GM23248 (cell line): ENCODE results near the gene NKAIN4. TPM values are rescaled to one million over a fixed set of nuclear protein-coding genes. Genes with fewer than 3 reads are reported as not detected.

Experiments used
- DNase-seq: peaks from one replicate; pipeline ENCODE4 v3.0.0-alpha.2; 2015
- H2AFZ ChIP-seq: fragments of 200-600 bp; sonication (generic); 2 replicates; pipeline ENCODE4 v1.6.1; 2016; ENCODE audit warnings: antibody characterized with exemption
- H3F3A ChIP-seq: fragments of 200-600 bp; sonication (generic); 2 replicates; pipeline ENCODE4 v1.6.1; 2016; ENCODE audit warnings: mild to moderate bottlenecking, antibody characterized with exemption, mixed run types; ENCODE audit not compliant: insufficient read depth
- H3K27ac ChIP-seq: fragments of 200-600 bp; sonication (generic); 2 replicates; pipeline ENCODE4 v1.5.1; 2016; ENCODE audit warnings: mild to moderate bottlenecking
- H3K27me3 ChIP-seq: fragments of 200-600 bp; sonication (generic); replicated peaks from 2 replicates; pipeline ENCODE4 v1.6.1; 2016; ENCODE audit warnings: mild to moderate bottlenecking; ENCODE audit not compliant: insufficient read depth
- H3K36me3 ChIP-seq: fragments of 200-600 bp; sonication (generic); 2 replicates; pipeline ENCODE4 v1.6.1; 2016; ENCODE audit warnings: low read depth, mild to moderate bottlenecking
- H3K4me1 ChIP-seq: fragments of 200-600 bp; sonication (generic); 2 replicates; pipeline ENCODE4 v1.6.1; 2016; ENCODE audit warnings: mild to moderate bottlenecking; ENCODE audit not compliant: insufficient read depth
- H3K4me2 ChIP-seq: fragments of 200-600 bp; sonication (generic); one replicate; pipeline ENCODE4 v1.6.1; 2016; ENCODE audit warnings: mild to moderate bottlenecking; ENCODE audit not compliant: unreplicated experiment
- H3K4me3 ChIP-seq: fragments of 200-600 bp; sonication (generic); 2 replicates; pipeline ENCODE4 v1.5.1; 2016; ENCODE audit warnings: mild to moderate bottlenecking
- H3K79me2 ChIP-seq: fragments of 200-600 bp; sonication (generic); 2 replicates; pipeline ENCODE4 v1.6.1; 2016; ENCODE audit warnings: mild to moderate bottlenecking; ENCODE audit not compliant: insufficient read depth
- H3K9ac ChIP-seq: fragments of 200-600 bp; sonication (generic); 2 replicates; pipeline ENCODE4 v1.6.1; 2016; ENCODE audit warnings: mild to moderate bottlenecking
- H3K9me2 ChIP-seq: fragments of 200-600 bp; sonication (generic); 2 replicates; pipeline ENCODE4 v1.6.1; 2016; ENCODE audit warnings: mixed run types, mild to moderate bottlenecking, moderate library complexity; ENCODE audit not compliant: insufficient read depth
- H3K9me3 ChIP-seq: fragments of 200-600 bp; sonication (generic); one replicate; pipeline ENCODE4 v1.6.1; 2017; ENCODE audit warnings: low read depth
- H4K20me1 ChIP-seq: fragments of 200-600 bp; sonication (generic); 2 replicates; pipeline ENCODE4 v1.6.0; 2016; ENCODE audit not compliant: insufficient read depth
- EZH2 ChIP-seq: fragments of 200-600 bp; sonication (generic); IDR thresholded peaks from 2 replicates; pipeline ENCODE4 v1.6.1; 2018; ENCODE audit warnings: antibody characterized with exemption, mild to moderate bottlenecking; ENCODE audit not compliant: insufficient read depth, poor library complexity, severe bottlenecking
- EZH2phosphoT487 ChIP-seq: fragments of 200-600 bp; sonication (generic); IDR thresholded peaks from 2 replicates; pipeline ENCODE4 v1.6.1; 2018; ENCODE audit warnings: antibody characterized with exemption, moderate library complexity, mild to moderate bottlenecking, low read depth; ENCODE audit not compliant: insufficient read depth
- WGBS, 2 experiments: methylation state at CpG; one replicate each; pipeline ENCODE4 v1.1.6; 2015 to 2017; ENCODE audit warnings: low lambda C conversion rate in 2 of 2, low coverage in 1 of 2; ENCODE audit errors: missing lambda C conversion rate in 2 of 2; 5-methylcytosine and 5-hydroxymethylcytosine counted together
- in situ Hi-C: fragments of 300-500 bp; cut with MboI; formaldehyde crosslinking; loops from 2 replicates; pipeline ENCODE4 v1.15.0; 2020
- polyA plus RNA-seq: library from polyadenylated mRNA; unstranded; fragments of >200 nt; fragmentation: Nextera tagmentation; extraction: Ambion mirVana; gene quantifications from 2 replicates; pipeline ENCODE4 v1.2.1, GENCODE V29; 2016
- total RNA-seq: library from RNA; depleted of rRNA; stranded (reverse); fragments of >200 nt; shearing (Covaris generic); gene quantifications from 2 replicates; pipeline ENCODE4 v1.2.3, GENCODE V29; 2014

The NKAIN4 gene
- total and polyA plus RNA-seq, 2 experiments from 2014 or later: not detected

DNA sequence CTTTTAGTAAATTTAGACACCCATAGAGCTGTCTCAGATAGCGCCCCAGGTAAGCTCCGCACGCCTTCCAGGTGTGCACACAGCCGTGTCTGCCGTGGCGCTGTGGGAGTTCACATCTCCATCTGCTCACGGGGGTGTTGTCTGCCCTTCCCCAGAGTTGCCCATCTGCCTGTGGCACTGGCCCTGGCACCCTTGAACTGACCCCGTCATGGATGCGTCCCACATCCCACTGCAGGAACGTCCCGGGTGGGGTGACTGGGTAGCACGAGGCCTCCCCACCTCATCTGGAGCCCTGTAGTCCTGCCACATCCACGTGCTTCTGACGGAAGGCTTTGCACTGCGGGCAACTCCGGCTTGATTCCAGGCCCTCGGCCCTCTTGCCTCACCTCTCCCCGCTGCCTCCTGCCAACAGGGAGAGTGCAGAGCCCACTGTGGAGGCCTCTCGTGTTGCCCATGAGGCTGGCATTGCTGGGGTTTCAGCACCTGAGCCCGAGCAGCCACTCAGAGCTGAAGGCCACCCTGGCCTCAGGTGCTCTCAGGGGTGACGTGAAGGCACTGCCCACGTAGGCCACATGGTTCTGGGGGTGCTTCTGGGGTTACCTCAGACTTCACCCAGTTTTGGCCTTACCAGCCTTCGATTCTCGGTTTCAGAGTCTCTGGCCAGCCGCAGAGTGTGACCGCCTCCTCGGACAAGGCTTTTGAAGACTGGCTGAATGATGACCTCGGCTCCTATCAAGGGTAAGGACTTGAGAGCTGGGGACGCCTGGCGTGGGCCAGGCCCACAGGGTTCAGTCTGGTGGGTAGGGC is 23.4 kb upstream of the NKAIN4 start:
- Histone ChIP-seq H3K27me3 (no peaks in the 10 kb centered on the region), H3K9ac (no peak overlapping the region), H3K4me1 (peaks cover 8% of the 10 kb centered on the region; the same call in 1 of the 2 replicates), H3K27ac (no peak overlapping the region), H3K4me2 (no peak overlapping the region), H3K4me3 (no peak overlapping the region), H3K36me3 (peaks cover 28% of the 10 kb centered on the region; the same call in 1 of the 2 replicates), H3F3A (no peaks in the 10 kb centered on the region), H3K9me3 (no peaks in the 10 kb centered on the region), H2AFZ (no peak overlapping the region), H3K9me2 (no peaks in the 10 kb centered on the region), H3K79me2 (peaks cover 91% of the 10 kb centered on the region), H4K20me1 (no peaks in the 10 kb centered on the region; the same call in 1 of the 2 replicates)
- in situ Hi-C loops: no loop called here
- WGBS, 2 experiments: 87% methylated on average over 25 to 28 of the region's 30 CpGs
- DNase-seq: no peak
- TF ChIP-seq EZH2phosphoT487 (no peak), EZH2 (no peak)

DNA sequence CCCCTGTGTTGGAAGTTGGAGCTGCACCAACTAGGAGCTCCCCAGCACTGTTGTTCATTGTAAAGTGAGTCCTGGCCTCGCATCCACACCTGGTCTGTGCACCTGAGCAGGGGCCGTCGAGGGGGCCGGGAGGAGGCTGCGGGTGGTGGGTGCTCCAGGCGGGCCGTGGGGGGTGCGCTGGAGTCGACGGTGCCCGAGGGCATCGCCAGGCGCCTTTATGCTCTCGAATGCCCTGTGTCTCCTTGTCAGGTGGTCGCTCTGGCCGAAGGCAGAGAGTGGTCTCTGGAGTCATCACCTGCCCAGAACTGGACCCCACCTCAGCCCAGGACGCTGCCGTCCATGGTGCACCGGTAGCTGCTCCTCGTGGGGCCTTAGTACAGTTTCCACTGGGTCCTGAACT is 22.7 kb upstream of the NKAIN4 start:
- 96 to 98% methylated on average over 11 to 20 of the region's 20 CpGs for WGBS, 2 experiments
- Histone ChIP-seq H3K27ac (no peak overlapping the region), H3K9me3 (no peaks in the 10 kb centered on the region), H3K4me1 (peaks cover 8% of the 10 kb centered on the region; the same call in 1 of the 2 replicates), H3K4me3 (no peak overlapping the region), H3K36me3 (peaks cover 28% of the 10 kb centered on the region; the same call in 1 of the 2 replicates), H2AFZ (no peak overlapping the region), H4K20me1 (no peaks in the 10 kb centered on the region; the same call in 1 of the 2 replicates), H3K27me3 (no peaks in the 10 kb centered on the region), H3K79me2 (peaks cover 94% of the 10 kb centered on the region), H3K4me2 (no peak overlapping the region), H3F3A (no peaks in the 10 kb centered on the region), H3K9me2 (no peaks in the 10 kb centered on the region), H3K9ac (no peak overlapping the region)
- DNase-seq: no peak
- TF ChIP-seq EZH2 (no peak), EZH2phosphoT487 (no peak)
- in situ Hi-C loops: no loop called here

DNA sequence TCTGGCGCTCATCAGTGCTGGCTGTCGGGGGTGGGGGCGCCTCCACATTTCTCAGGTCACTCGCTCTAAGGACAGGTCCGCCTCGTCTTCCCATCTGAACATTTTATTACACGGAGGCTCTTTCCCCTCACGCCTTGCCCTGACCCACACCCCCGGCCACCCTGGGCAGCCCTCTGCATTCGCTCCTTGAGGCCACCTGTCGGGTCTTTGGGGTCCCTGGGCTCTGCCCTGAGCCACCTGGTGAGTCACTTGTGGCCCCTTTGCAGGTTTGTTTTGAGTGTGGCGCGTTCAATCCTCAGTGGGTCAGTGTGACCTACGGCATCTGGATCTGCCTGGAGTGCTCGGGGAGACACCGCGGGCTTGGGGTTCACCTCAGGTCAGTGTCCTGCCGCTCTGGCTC is 21.6 kb upstream of the NKAIN4 start:
- no peaks in the 10 kb centered on the region for H3K27me3 ChIP-seq
- in situ Hi-C loops: no loop called here
- H3F3A ChIP-seq: no peaks in the 10 kb centered on the region
- no peak overlapping the region for H3K4me2 ChIP-seq
- H3K27ac ChIP-seq: no peak overlapping the region
- DNase-seq: no peak
- H3K4me1 ChIP-seq: peaks cover 13% of the 10 kb centered on the region
- H3K36me3 ChIP-seq: peaks cover 23% of the 10 kb centered on the region; the same call in 1 of the 2 replicates
- no peaks in the 10 kb centered on the region for H3K9me3 ChIP-seq
- H3K9me2 ChIP-seq: no peaks in the 10 kb centered on the region
- WGBS, 2 experiments: 88 to 89% methylated on average over 15 to 18 of the region's 18 CpGs
- H3K9ac ChIP-seq: no peak overlapping the region
- no peak overlapping the region for H2AFZ ChIP-seq
- peaks cover 96% of the 10 kb centered on the region for H3K79me2 ChIP-seq
- TF ChIP-seq EZH2phosphoT487: no peak
- no peaks in the 10 kb centered on the region; the same call in 1 of the 2 replicates for H4K20me1 ChIP-seq
- no peak overlapping the region for H3K4me3 ChIP-seq

DNA sequence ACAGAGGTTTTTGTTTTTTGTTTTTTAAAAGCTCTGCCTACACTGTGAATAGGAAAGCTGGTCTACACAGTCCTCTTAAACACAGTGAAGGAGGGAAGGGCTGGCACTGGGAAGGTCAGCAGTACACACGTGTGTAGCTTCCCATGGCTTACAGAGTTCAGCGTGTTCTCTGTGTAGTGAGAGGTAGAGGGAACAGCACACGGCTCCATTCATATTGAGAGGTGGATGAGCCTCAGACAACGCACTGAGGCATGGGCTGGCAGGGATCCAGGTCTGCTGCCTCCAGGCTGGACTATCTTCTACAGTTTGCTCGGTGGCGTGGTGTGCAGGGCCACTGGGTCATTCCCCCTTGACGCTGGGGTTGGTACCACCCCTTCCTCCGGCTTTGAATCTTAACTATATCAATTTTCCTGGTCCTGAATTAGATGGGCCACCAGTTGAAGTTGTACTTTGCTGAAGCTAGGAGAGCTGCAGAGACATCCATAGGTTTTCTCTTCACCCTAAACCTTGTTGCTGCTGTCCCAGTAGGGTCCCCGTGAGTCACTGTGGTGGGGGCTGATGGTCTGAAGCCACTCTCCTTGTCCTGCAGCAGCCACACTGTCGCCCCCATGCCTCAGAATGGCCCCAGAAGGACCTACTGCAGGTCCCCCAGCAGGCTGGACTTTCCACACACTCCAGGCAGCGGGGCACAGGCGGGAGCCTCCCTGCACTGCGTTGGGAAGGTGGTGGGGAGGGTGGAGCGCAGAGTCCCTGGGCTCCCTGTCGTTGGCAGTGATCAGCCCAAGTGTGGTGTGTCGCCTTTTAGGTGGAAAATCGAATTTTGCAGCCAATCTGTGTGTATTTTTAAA is 20.3 kb upstream of the NKAIN4 start:
- Histone ChIP-seq H3K4me3 (peak overlapping the region; percentile 100), H3F3A (no peaks in the 10 kb centered on the region), H3K4me1 (peaks cover 13% of the 10 kb centered on the region), H3K36me3 (peaks cover 16% of the 10 kb centered on the region; the same call in 1 of the 2 replicates), H4K20me1 (no peaks in the 10 kb centered on the region; the same call in 1 of the 2 replicates), H3K79me2 (peaks cover 87% of the 10 kb centered on the region), H3K9me2 (no peaks in the 10 kb centered on the region), H3K9me3 (no peaks in the 10 kb centered on the region), H3K9ac (peak overlapping the region; percentile 99; the same call in 1 of the 2 replicates), H2AFZ (no peak overlapping the region), H3K27me3 (no peaks in the 10 kb centered on the region), H3K4me2 (peak overlapping the region; percentile 84), H3K27ac (peak overlapping the region; percentile 28; the same call in 1 of the 2 replicates)
- WGBS, 2 experiments: 54 to 58% methylated on average over 17 of the region's 17 CpGs
- no peak for TF ChIP-seq EZH2phosphoT487
- no peak for TF ChIP-seq EZH2
- in situ Hi-C loops: no loop called here
- peak; percentile 76 for DNase-seq
